Omental fat pad (tissue), 4 donors: ENCODE data around the gene DCAF15. TPM values are rescaled to one million over a fixed set of nuclear protein-coding genes. Genes with fewer than 3 reads are reported as not detected.
"Not testable (repeated sequence)": the region's sequence is repeated elsewhere in the genome, so short reads cannot be mapped to it uniquely, and the experiment has no call there.

Source experiments
- ATAC-seq: fragments of 150-250 bp; one replicate; pipeline ENCODE4 v1.9.1; 2016; ENCODE audit warnings: mild to moderate bottlenecking, moderate library complexity; ENCODE audit not compliant: low FRiP score
- DNase-seq: peaks from one replicate; pipeline ENCODE4 v3.0.0-alpha.2; 2019; ENCODE audit warnings: low spot score
- CTCF ChIP-seq, 3 donors: fragments of 450-650 bp; IDR thresholded peaks; one replicate each; pipeline ENCODE4 v1.5.1; 2016 to 2017; ENCODE audit warnings: antibody characterized with exemption in 3 of 3, mild to moderate bottlenecking in 3 of 3, moderate library complexity in 2 of 3
- total RNA-seq, 4 donors: library from RNA; depleted of rRNA; stranded (reverse); fragments of >200 nt; gene quantifications; one replicate each; pipeline ENCODE4 v1.1.0, GENCODE V29; 2016

The DCAF15 gene
- total RNA-seq, 4 donors from 2014 or later = 8.9 to 22.9 (median 11.9) TPM

- ATAC-seq (no peak), DNase-seq (no peak)
- TF ChIP-seq CTCF (IDR thresholded peaks at IDR 0.05) = no peak
Observed at GRCh38 chr19:13920940-13921747, 31.2 kb upstream of the DCAF15 start.

DNA sequence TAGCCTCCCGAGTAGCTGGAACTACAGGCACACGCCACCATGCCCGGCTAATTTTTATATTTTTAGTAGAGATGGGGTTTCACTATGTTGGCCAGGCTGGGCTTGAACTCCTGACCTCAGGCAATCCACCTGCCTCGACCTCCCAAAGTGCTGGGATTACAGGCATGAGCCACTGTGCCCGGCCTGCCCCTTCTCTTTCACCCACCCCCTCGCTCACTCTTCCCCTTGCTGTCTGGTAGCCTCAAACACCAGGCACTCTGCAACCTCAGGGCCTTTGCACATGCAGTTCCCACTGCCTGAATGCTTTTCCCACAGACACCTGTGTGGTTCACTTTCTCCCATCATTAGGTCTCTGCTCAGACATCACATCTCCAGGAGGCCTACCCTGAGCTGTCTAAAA lies 30.2 kb upstream of the DCAF15 start:
- DNase-seq, ATAC-seq: not testable (repeated sequence)

DNA sequence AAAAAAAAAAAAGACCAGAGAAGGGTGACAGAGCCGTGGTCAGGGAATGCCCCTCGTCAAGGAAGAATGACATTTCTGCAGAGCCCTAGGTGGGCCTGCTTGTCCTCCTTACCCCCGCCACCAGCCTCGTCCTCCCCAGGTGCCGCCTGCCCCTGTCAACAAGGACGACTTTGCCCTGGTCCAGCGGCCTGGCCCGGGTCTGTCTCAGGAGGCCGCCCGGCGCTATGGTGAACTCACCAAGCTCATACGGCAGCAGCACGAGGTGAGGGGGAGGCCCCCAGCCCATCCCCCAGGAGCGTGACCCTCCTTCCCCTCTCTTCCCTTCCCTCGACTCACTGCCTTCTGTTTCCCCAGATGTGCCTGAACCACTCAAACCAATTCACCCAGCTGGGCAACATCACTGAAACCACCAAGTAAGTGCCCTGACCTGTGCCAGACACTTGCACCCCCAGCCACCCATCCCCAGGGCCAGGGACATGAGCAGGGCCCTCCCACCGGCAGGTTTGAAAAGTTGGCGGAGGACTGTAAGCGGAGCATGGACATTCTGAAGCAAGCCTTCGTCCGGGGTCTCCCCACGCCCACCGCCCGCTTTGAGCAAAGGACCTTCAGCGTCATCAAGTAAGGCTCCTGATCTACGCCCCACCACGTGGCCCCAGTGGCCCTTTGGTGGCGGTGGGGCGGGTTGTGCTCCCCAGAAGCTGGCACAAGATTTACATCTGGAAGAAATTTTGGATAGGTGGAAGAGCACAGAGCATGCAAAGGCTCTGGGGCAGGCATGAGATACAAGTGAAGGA lies 28.9 kb upstream of the DCAF15 start:
- ATAC-seq (no peak), DNase-seq (no peak)
- no peak for TF ChIP-seq CTCF (IDR thresholded peaks at IDR 0.05)

DNA sequence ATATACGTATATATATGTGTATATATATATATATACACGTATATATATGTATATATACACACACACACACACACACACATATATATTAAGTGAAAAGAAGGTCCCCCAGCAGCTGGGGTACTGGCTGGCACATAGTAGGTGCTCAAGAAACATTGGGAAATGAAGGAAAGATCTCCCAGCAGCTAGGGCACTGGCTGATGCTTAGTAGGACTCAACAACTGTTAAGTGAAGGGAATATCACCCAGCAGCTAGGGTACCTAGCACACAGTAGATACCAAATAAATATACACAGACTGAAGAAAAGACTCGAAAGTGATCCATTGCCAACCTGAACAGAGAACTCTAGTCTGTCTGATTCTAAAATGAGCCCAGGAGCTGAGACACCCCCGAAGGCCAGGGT lies 26.3 kb upstream of the DCAF15 start:
- DNase-seq (no peak), ATAC-seq (no peak)
- TF ChIP-seq CTCF (IDR thresholded peaks at IDR 0.05) = no peak

GRCh38 chr19:13926715-13927114 lies 25.6 kb upstream of the DCAF15 start:
- DNase-seq (no peak), ATAC-seq (no peak)
- TF ChIP-seq CTCF (IDR thresholded peaks at IDR 0.05) = no peak

GRCh38 chr19:13929340-13929739 lies 23.0 kb upstream of the DCAF15 start:
- no peak for DNase-seq
- no peak for TF ChIP-seq CTCF (IDR thresholded peaks at IDR 0.05)
- no peak for ATAC-seq

DNA sequence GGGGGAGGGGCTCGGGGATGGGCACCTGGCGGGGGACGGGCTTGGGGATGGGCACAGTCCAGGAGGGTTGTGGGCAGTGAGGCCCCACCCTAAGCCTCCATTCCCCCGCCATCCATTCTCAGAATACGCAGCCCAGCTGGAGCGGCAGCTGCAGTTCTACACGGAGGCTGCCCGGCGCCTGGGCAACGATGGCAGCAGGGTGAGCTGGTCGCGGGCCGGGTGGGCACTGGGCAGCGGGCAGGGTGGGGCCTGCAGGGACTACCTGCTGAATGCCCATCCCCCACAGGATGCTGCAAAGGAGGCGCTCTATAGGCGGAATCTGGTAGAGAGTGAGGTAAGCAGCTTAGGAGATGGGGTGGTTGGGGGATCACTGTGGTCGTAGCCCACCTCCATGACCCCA lies 22.4 kb upstream of the DCAF15 start:
- ATAC-seq (no peak), DNase-seq (no peak)

More for the DNA sequence above, 22.4 kb upstream of the DCAF15 start:
- no peak for TF ChIP-seq CTCF (IDR thresholded peaks at IDR 0.05)
